Measurements from ENCODE around the gene CRY1. TPM values are rescaled to one million over a fixed set of nuclear protein-coding genes. Genes with fewer than 3 reads are reported as not detected.
"Not testable (repeated sequence)": the region's sequence is repeated elsewhere in the genome, so short reads cannot be mapped to it uniquely, and the experiment has no call there.

The CRY1 gene
- total RNA-seq, 2 experiments from 2014 or later, result 13.5 to 15.7 TPM

- no peak for ATAC-seq
- CTCF ChIA-PET, result no interaction called here
These were observed 67.7 kb downstream of the CRY1 start for GRCh38 chr12:107025671-107026070.

GRCh38 chr12:107019546-107019945 lies 73.8 kb downstream of the CRY1 start:
- Mint-ChIP-seq H3K27me3 (ENCODE audit: low read depth) (no peaks in the 10 kb centered on the region), H3K27ac (no peak overlapping the region), H3K9me3 (ENCODE audit: insufficient read depth) (no peaks in the 10 kb centered on the region), H3K36me3 (ENCODE audit: low read depth) (peaks cover 8% of the 10 kb centered on the region), H3K4me3 (no peak overlapping the region), H3K4me1 (ENCODE audit: low read depth) (no peaks in the 10 kb centered on the region)
- ChIA-PET CTCF (interaction anchor here (0.6 kb wide), 1 partner anchor 134 kb away, joined by 3 read pairs; no protein-coding TSS in a partner anchor), POLR2A (no interaction called here)
- DNase-seq, result no peak
- ATAC-seq, result no peak

More at GRCh38 chr12:107025671-107026070, 67.7 kb downstream of the CRY1 start:
- Mint-ChIP-seq H3K4me3 (no peak overlapping the region), H3K27me3 (ENCODE audit: low read depth) (no peaks in the 10 kb centered on the region), H3K4me1 (ENCODE audit: low read depth) (peaks cover 9% of the 10 kb centered on the region), H3K36me3 (ENCODE audit: low read depth) (peaks cover 2% of the 10 kb centered on the region), H3K9me3 (ENCODE audit: insufficient read depth) (no peaks in the 10 kb centered on the region), H3K27ac (no peak overlapping the region)
- DNase-seq, result no peak
- POLR2A ChIA-PET, result no interaction called here

GRCh38 chr12:107017042-107017441 lies 76.3 kb downstream of the CRY1 start:
- POLR2A ChIA-PET, result no interaction called here

GRCh38 chr12:107014055-107014454 lies 79.3 kb downstream of the CRY1 start:
- no peaks in the 10 kb centered on the region for H3K4me1 Mint-ChIP-seq (ENCODE audit: low read depth)
- no peaks in the 10 kb centered on the region for H3K27me3 Mint-ChIP-seq (ENCODE audit: low read depth)
- DNase-seq, result peak; percentile 21
- H3K36me3 Mint-ChIP-seq (ENCODE audit: low read depth), result no peaks in the 10 kb centered on the region
- CTCF ChIA-PET, result interaction anchor here (2.3 kb wide), 1 partner anchor 24 kb away, joined by 7 read pairs; no protein-coding TSS in a partner anchor
- POLR2A ChIA-PET, result interaction anchor here (0.9 kb wide), 1 partner anchor 79 kb away, joined by 3 read pairs; no protein-coding TSS in a partner anchor
- no peak overlapping the region for H3K4me3 Mint-ChIP-seq
- H3K27ac Mint-ChIP-seq, result no peak overlapping the region
- ATAC-seq, result peak; percentile 47
- no peaks in the 10 kb centered on the region for H3K9me3 Mint-ChIP-seq (ENCODE audit: insufficient read depth)

More at GRCh38 chr12:107017042-107017441, 76.3 kb downstream of the CRY1 start:
- Mint-ChIP-seq H3K4me1 (ENCODE audit: low read depth) (no peaks in the 10 kb centered on the region), H3K27me3 (ENCODE audit: low read depth) (no peaks in the 10 kb centered on the region), H3K27ac (no peak overlapping the region), H3K4me3 (no peak overlapping the region), H3K36me3 (ENCODE audit: low read depth) (peaks cover 8% of the 10 kb centered on the region), H3K9me3 (ENCODE audit: insufficient read depth) (no peaks in the 10 kb centered on the region)
- DNase-seq (no peak), ATAC-seq (no peak)
- CTCF ChIA-PET, result no interaction called here

GRCh38 chr12:107012736-107013425 lies 80.5 kb downstream of the CRY1 start:
- Mint-ChIP-seq H3K27ac (no peak overlapping the region), H3K4me3 (no peak overlapping the region), H3K9me3 (ENCODE audit: insufficient read depth) (no peaks in the 10 kb centered on the region), H3K36me3 (ENCODE audit: low read depth) (peaks cover 2% of the 10 kb centered on the region), H3K27me3 (ENCODE audit: low read depth) (no peaks in the 10 kb centered on the region), H3K4me1 (ENCODE audit: low read depth) (no peaks in the 10 kb centered on the region)
- ChIA-PET POLR2A (no interaction called here), CTCF (interaction anchor here (0.6 to 2.3 kb wide), 3 partner anchors 25 to 48 kb away, joined by 3 to 7 read pairs (median 3); no protein-coding TSS in a partner anchor)
- ATAC-seq, result no peak
- no peak for DNase-seq

GRCh38 chr12:107011519-107011918 lies 81.8 kb downstream of the CRY1 start:
- DNase-seq, result no peak
- no peak for ATAC-seq
- Mint-ChIP-seq H3K4me1 (ENCODE audit: low read depth) (no peaks in the 10 kb centered on the region), H3K27me3 (ENCODE audit: low read depth) (no peaks in the 10 kb centered on the region), H3K27ac (no peak overlapping the region), H3K4me3 (no peak overlapping the region), H3K9me3 (ENCODE audit: insufficient read depth) (no peaks in the 10 kb centered on the region), H3K36me3 (ENCODE audit: low read depth) (peaks cover 2% of the 10 kb centered on the region)
- ChIA-PET CTCF (interaction anchor here (1.0 to 1.1 kb wide), 2 partner anchors 27 to 42 kb away, joined by 3 to 5 read pairs; no protein-coding TSS in a partner anchor), POLR2A (interaction anchor here (0.7 kb wide), 1 partner anchor 33 kb away, joined by 7 read pairs; no protein-coding TSS in a partner anchor)

- POLR2A ChIA-PET, result no interaction called here
- ATAC-seq (no peak), DNase-seq (no peak)
These were observed 85.9 kb downstream of the CRY1 start for GRCh38 chr12:107007411-107007810.

GRCh38 chr12:107002665-107003064 lies 90.7 kb downstream of the CRY1 start:
- ATAC-seq; H3K4me3 Mint-ChIP-seq; H3K27ac Mint-ChIP-seq; POLR2A ChIA-PET; DNase-seq; H3K4me1 Mint-ChIP-seq (ENCODE audit: low read depth); H3K27me3 Mint-ChIP-seq (ENCODE audit: low read depth); H3K36me3 Mint-ChIP-seq (ENCODE audit: low read depth); CTCF ChIA-PET; H3K9me3 Mint-ChIP-seq (ENCODE audit: insufficient read depth): not testable (repeated sequence)

More at GRCh38 chr12:107007411-107007810, 85.9 kb downstream of the CRY1 start:
- Mint-ChIP-seq H3K36me3 (ENCODE audit: low read depth) (peaks cover 2% of the 10 kb centered on the region), H3K4me3 (no peak overlapping the region), H3K4me1 (ENCODE audit: low read depth) (no peaks in the 10 kb centered on the region), H3K9me3 (ENCODE audit: insufficient read depth) (no peaks in the 10 kb centered on the region), H3K27ac (no peak overlapping the region), H3K27me3 (ENCODE audit: low read depth) (no peaks in the 10 kb centered on the region)
- CTCF ChIA-PET, result no interaction called here

- peaks cover 18% of the 10 kb centered on the region for H3K36me3 Mint-ChIP-seq (ENCODE audit: low read depth)
- H3K27ac Mint-ChIP-seq, result no peak overlapping the region
- CTCF ChIA-PET, result no interaction called here
- H3K27me3 Mint-ChIP-seq (ENCODE audit: low read depth), result no peaks in the 10 kb centered on the region
- no peak for DNase-seq
- no peak overlapping the region for H3K4me3 Mint-ChIP-seq
- no peak for ATAC-seq
- H3K4me1 Mint-ChIP-seq (ENCODE audit: low read depth), result no peaks in the 10 kb centered on the region
- no peaks in the 10 kb centered on the region for H3K9me3 Mint-ChIP-seq (ENCODE audit: insufficient read depth)
- POLR2A ChIA-PET, result no interaction called here
These were observed 93.9 kb downstream of the CRY1 start for GRCh38 chr12:106999446-106999845.

- Mint-ChIP-seq H3K27ac (no peak overlapping the region), H3K4me1 (ENCODE audit: low read depth) (no peaks in the 10 kb centered on the region), H3K4me3 (no peak overlapping the region), H3K27me3 (ENCODE audit: low read depth) (no peaks in the 10 kb centered on the region), H3K36me3 (ENCODE audit: low read depth) (peaks cover 18% of the 10 kb centered on the region), H3K9me3 (ENCODE audit: insufficient read depth) (no peaks in the 10 kb centered on the region)
- ChIA-PET CTCF (no interaction called here), POLR2A (no interaction called here)
- no peak for ATAC-seq
- no peak for DNase-seq
These were observed 95.4 kb downstream of the CRY1 start for GRCh38 chr12:106997916-106998315.

- CTCF ChIA-PET, DNase-seq: not testable (repeated sequence)
These were observed 97.2 kb downstream of the CRY1 start for GRCh38 chr12:106996102-106996501.

GRCh38 chr12:106994579-106995220 lies 98.6 kb downstream of the CRY1 start:
- Mint-ChIP-seq H3K9me3 (ENCODE audit: insufficient read depth) (no peaks in the 10 kb centered on the region), H3K4me1 (ENCODE audit: low read depth) (no peaks in the 10 kb centered on the region), H3K27me3 (ENCODE audit: low read depth) (no peaks in the 10 kb centered on the region), H3K4me3 (no peak overlapping the region), H3K27ac (no peak overlapping the region), H3K36me3 (ENCODE audit: low read depth) (peaks cover 13% of the 10 kb centered on the region)
- ChIA-PET CTCF (no interaction called here), POLR2A (no interaction called here)
- DNase-seq (no peak), ATAC-seq (no peak)

More at GRCh38 chr12:106996102-106996501, 97.2 kb downstream of the CRY1 start:
- peaks cover 18% of the 10 kb centered on the region for H3K36me3 Mint-ChIP-seq (ENCODE audit: low read depth)
- H3K4me3 Mint-ChIP-seq; H3K9me3 Mint-ChIP-seq (ENCODE audit: insufficient read depth); POLR2A ChIA-PET; ATAC-seq; H3K27me3 Mint-ChIP-seq (ENCODE audit: low read depth); H3K27ac Mint-ChIP-seq; H3K4me1 Mint-ChIP-seq (ENCODE audit: low read depth): not testable (repeated sequence)

Data from activated CD8-positive, alpha-beta T cell treated with anti-CD3 and anti-CD28 coated beads, Interleukin-2, amount 10 ng/mL, durations not matched to agents 7 days and 5 days (primary cell).